Fibroblast of the conjunctiva (primary cell): Measurements from ENCODE around the gene ADAM10.

Experiments used
- DNase-seq: peaks from one replicate; pipeline ENCODE4 v3.0.0-alpha.2; 2010; ENCODE audit warnings: low read depth

ADAM10 gene

GRCh38 chr15:58715266-58715917 lies 34.1 kb downstream of the ADAM10 start:
- no peak for DNase-seq

GRCh38 chr15:58710701-58711100 lies 38.8 kb downstream of the ADAM10 start:
- DNase-seq = no peak

- DNase-seq = no peak
Measured at GRCh38 chr15:58707397-58707796, 42.1 kb downstream of the ADAM10 start.

- no peak for DNase-seq
Measured at GRCh38 chr15:58705105-58705504, 44.4 kb downstream of the ADAM10 start.

- DNase-seq = peak; percentile 9
Measured at GRCh38 chr15:58704155-58704865, 45.2 kb downstream of the ADAM10 start.

GRCh38 chr15:58703610-58704009 lies 45.9 kb downstream of the ADAM10 start:
- no peak for DNase-seq

- DNase-seq = no peak
Measured at GRCh38 chr15:58702233-58702632, 47.3 kb downstream of the ADAM10 start.

GRCh38 chr15:58701376-58701775 lies 48.1 kb downstream of the ADAM10 start:
- peak; percentile 9 for DNase-seq

- no peak for DNase-seq
Measured at GRCh38 chr15:58699769-58700168, 49.7 kb downstream of the ADAM10 start.

- DNase-seq = no peak
Measured at GRCh38 chr15:58698887-58699641, 50.4 kb downstream of the ADAM10 start.

GRCh38 chr15:58697220-58697619 lies 52.3 kb downstream of the ADAM10 start:
- no peak for DNase-seq

- DNase-seq = no peak
Measured at GRCh38 chr15:58696738-58697137, 52.8 kb downstream of the ADAM10 start.

- DNase-seq = no peak
Measured at GRCh38 chr15:58694641-58695398, 54.7 kb downstream of the ADAM10 start.

- no peak for DNase-seq
Measured at GRCh38 chr15:58690703-58691102, 58.8 kb downstream of the ADAM10 start.

GRCh38 chr15:58689646-58690045 lies 59.9 kb downstream of the ADAM10 start:
- no peak for DNase-seq

GRCh38 chr15:58686286-58686685 lies 63.2 kb downstream of the ADAM10 start:
- DNase-seq = no peak

GRCh38 chr15:58684751-58685150 lies 64.8 kb downstream of the ADAM10 start:
- DNase-seq = no peak

GRCh38 chr15:58684036-58684710 lies 65.3 kb downstream of the ADAM10 start:
- no peak for DNase-seq

GRCh38 chr15:58682234-58682633 lies 67.3 kb downstream of the ADAM10 start:
- no peak for DNase-seq

- no peak for DNase-seq
Measured at GRCh38 chr15:58678683-58679082, 70.8 kb downstream of the ADAM10 start.

GRCh38 chr15:58677426-58677825 lies 72.1 kb downstream of the ADAM10 start:
- DNase-seq = no peak

GRCh38 chr15:58676766-58677165 lies 72.7 kb downstream of the ADAM10 start:
- DNase-seq = no peak
